ENCODE data around the gene NAPEPLD.
"Not testable (repeated sequence)": the region's sequence is repeated elsewhere in the genome, so short reads cannot be mapped to it uniquely, and the experiment has no call there.

The NAPEPLD gene

DNA sequence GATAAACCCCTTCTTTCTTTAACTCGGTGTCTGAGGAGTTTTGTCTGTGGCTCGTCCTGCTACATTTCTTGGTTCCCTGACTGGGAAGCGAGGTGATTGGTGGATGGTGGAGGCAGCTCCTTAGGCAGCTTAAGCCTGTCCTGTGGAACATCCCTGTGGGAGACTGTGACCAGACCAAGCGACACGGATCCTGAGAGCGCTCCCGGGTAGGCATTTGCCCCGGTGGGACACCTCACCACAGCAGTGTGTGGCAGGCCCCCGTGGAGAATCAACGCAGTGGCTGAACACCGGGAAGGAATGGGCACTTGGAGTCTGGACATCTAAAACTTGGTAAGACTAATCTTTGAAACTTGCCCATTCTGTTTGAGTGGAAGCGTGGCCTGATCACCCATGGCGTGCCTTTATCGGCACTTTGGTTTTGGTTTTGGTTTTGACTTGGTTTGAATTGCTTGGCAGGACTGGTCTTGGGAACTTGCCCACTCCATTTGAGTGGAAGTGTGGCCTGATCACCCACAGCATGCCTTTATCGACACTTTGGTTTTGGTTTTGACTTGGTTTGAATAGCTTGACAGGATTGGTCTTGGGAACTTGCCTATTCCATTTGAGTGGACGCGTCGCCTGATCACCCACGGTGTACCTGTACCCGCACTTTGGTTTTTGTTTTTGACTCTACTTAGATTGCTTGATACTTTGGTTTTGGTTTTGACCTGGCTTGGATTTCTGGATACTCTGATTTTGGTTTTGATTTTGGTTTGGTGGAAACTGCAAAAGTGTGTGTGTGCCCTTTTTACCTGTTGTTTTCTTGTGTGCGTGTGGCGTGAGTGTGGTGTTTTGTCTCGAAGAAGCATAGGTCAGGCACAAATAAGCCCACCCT lies 4.1 kb upstream of the NAPEPLD start:
- H3K27me3 ChIP-seq (ENCODE audit: insufficient read depth, low read length); H3K4me1 ChIP-seq (ENCODE audit: insufficient read depth, low read length); H3K9me3 ChIP-seq (ENCODE audit: low read length); H2AFZ ChIP-seq (ENCODE audit: low read depth, low read length); H3K36me3 ChIP-seq (ENCODE audit: insufficient read depth, low read length); H3K4me3 ChIP-seq (ENCODE audit: low read length): not testable (repeated sequence)

GRCh38 chr7:103151993-103152676 lies 3.2 kb upstream of the NAPEPLD start:
- not testable (repeated sequence) for H2AFZ ChIP-seq (ENCODE audit: low read depth, low read length); H3K36me3 ChIP-seq (ENCODE audit: insufficient read depth, low read length); H3K27me3 ChIP-seq (ENCODE audit: insufficient read depth, low read length); H3K4me1 ChIP-seq (ENCODE audit: insufficient read depth, low read length); H3K4me3 ChIP-seq (ENCODE audit: low read length); H3K9me3 ChIP-seq (ENCODE audit: low read length)

DNA sequence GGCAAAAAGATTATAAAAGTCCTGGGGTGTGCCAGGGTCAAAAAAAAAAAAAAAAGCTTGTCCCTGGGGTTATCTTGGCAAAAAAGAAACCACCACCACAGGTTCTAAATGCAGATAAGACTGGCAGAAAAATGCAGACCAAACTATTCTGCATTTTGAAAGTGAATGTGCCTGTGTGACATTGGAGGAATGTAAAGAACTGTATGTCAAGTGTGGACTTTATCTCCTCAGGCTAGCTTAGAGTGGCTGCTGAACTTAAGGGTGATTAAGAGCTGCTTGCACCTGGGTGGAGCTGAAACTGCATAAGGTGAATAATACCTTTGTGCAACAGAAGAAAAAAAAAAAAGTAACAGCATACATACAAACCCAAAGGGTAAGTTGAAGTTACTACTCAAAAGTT lies 1.3 kb upstream of the NAPEPLD start:
- peaks cover 20% of the 10 kb centered on the region for H3K4me1 ChIP-seq (ENCODE audit: insufficient read depth, low read length)
- H3K4me3 ChIP-seq (ENCODE audit: low read length) = no peak overlapping the region
- no peaks in the 10 kb centered on the region for H3K36me3 ChIP-seq (ENCODE audit: insufficient read depth, low read length)
- no peaks in the 10 kb centered on the region for H3K27me3 ChIP-seq (ENCODE audit: insufficient read depth, low read length)
- no peaks in the 10 kb centered on the region for H3K9me3 ChIP-seq (ENCODE audit: low read length)
- peak overlapping the region; percentile 99 for H2AFZ ChIP-seq (ENCODE audit: low read depth, low read length)

DNA sequence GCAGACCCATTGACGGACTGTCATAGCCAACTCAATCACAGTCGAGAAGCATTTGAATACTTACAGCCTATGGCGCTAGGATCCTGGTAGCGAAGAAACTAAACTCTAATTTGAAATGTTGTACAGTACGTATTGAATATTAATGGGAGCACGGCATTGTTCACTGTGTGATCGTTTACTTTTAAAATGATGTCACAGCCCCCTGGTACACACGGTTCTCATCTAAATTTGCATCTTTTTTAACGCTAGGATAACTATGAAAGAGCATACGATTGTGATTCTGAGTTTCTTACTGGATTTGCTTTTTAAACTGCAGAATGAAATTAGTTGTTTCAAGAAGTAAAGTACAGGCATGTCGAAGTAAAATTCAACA lies 895 bp upstream of the NAPEPLD start:
- Histone ChIP-seq H3K4me3 (ENCODE audit: low read length) (peak overlapping the region; percentile 97), H3K9me3 (ENCODE audit: low read length) (no peaks in the 10 kb centered on the region), H3K4me1 (ENCODE audit: insufficient read depth, low read length) (peaks cover 20% of the 10 kb centered on the region), H3K36me3 (ENCODE audit: insufficient read depth, low read length) (no peaks in the 10 kb centered on the region), H2AFZ (ENCODE audit: low read depth, low read length) (peak overlapping the region; percentile 99), H3K27me3 (ENCODE audit: insufficient read depth, low read length) (no peaks in the 10 kb centered on the region)

DNA sequence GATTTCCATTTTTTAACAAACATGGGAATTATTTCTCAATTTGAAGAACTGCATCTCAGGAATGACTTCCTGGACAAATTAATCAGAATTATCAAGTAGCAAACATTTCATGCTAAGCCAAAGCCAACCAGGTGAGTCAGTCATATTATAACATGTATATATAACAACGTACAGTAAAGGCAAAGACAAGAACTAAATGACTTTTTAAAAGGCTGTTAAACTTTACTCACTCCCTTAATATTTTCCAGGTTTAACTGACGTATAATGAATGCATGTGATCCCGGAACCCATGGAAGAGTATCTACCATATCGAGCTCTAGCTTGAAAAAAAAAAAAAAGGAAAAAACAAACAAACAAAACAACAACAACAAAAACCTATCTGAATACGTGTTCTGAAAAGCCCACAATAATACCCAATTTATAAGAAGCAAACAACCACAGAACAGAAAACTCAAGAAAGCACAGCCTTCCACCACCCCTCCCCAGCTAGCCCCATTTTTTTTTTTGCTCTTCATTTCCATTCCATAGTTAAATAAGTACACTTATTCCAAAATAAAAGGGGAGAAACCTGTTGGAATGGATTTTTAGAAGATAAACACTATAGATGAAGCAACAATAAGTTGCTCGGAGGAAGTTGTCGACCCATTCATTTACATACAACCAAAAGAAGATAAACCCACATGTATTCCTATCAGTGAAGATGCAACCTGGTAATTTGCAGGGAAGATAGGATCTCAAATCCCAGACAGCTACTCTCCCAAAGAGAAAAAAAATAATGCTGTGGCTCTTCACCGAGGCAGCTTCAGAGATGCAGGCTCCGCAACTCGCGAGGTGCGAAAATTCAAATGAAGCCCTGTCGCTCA lies 537 bp downstream of the NAPEPLD start:
- peak overlapping the region; percentile 99 for H2AFZ ChIP-seq (ENCODE audit: low read depth, low read length)
- H3K27me3 ChIP-seq (ENCODE audit: insufficient read depth, low read length) = no peaks in the 10 kb centered on the region
- peaks cover 20% of the 10 kb centered on the region for H3K4me1 ChIP-seq (ENCODE audit: insufficient read depth, low read length)

DNA sequence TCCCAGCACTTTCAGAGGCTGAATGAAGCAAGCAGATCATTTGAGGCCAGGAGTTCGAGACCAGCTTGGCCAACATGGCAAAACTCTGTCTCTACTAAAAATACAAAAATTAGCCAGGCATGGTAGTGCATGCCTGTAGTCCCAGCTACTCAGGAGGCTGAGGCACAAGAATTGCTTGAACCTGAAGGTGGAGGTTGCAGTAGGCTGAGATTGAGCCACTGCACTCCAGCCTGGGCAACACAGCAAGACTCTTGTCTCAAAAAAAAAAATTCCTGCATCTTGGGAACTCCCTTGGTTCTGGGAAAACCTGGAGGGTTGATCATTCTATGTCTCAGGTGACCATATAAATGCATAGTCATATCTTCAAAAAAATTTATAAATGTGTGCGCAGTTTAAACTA lies 4.1 kb downstream of the NAPEPLD start:
- not testable (repeated sequence) for H3K4me3 ChIP-seq (ENCODE audit: low read length); H3K36me3 ChIP-seq (ENCODE audit: insufficient read depth, low read length); H3K27me3 ChIP-seq (ENCODE audit: insufficient read depth, low read length); H3K9me3 ChIP-seq (ENCODE audit: low read length); H2AFZ ChIP-seq (ENCODE audit: low read depth, low read length)
- peaks cover 20% of the 10 kb centered on the region for H3K4me1 ChIP-seq (ENCODE audit: insufficient read depth, low read length)

More for the DNA sequence above, 537 bp downstream of the NAPEPLD start:
- no peaks in the 10 kb centered on the region for H3K9me3 ChIP-seq (ENCODE audit: low read length)
- H3K4me3 ChIP-seq (ENCODE audit: low read length) = peak overlapping the region; percentile 97
- H3K36me3 ChIP-seq (ENCODE audit: insufficient read depth, low read length) = no peaks in the 10 kb centered on the region

DNA sequence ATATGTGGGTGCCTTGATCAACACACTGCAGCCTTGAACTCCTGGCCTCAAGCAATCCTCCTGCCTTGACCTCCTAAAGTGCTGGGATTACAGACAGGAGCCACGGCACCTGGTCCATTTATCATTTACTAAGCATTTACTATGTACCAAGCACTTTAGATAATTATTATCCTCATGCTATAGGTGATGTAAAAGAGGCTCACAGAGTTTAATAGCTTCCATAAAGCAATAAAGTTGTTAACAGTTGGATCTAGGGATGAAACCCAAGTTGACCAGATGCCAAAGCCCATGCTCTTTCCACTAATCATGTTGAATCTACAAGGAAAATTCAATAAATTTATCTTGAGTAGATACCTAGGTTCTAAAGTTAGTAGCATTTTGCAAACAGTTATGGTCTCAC lies 5.0 kb downstream of the NAPEPLD start:
- Histone ChIP-seq H2AFZ (ENCODE audit: low read depth, low read length) (no peak overlapping the region), H3K36me3 (ENCODE audit: insufficient read depth, low read length) (no peaks in the 10 kb centered on the region), H3K4me1 (ENCODE audit: insufficient read depth, low read length) (peaks cover 17% of the 10 kb centered on the region), H3K9me3 (ENCODE audit: low read length) (peaks cover 4% of the 10 kb centered on the region), H3K4me3 (ENCODE audit: low read length) (no peak overlapping the region), H3K27me3 (ENCODE audit: insufficient read depth, low read length) (no peaks in the 10 kb centered on the region)

DNA sequence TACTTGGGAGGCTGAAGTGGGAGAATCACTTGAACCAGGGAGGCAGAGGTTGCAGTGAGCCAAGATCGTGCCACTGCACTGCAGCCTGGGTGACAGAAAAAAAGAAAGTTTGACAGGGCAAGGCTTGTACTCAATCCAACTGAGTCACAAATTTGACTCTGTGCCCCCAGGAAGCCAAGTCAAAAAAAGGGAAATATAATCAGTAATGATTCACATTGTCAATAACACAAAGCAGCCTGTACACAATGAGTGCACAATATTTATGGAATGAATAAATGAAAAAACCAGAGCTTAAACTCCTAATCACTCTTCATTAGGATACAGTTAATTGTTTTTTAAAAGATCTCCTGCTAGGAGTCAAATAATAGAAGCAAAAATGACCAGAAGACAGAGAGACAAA lies 6.4 kb downstream of the NAPEPLD start:
- H3K4me1 ChIP-seq (ENCODE audit: insufficient read depth, low read length) = peaks cover 17% of the 10 kb centered on the region
- H3K9me3 ChIP-seq (ENCODE audit: low read length) = peaks cover 4% of the 10 kb centered on the region
- H3K36me3 ChIP-seq (ENCODE audit: insufficient read depth, low read length) = no peaks in the 10 kb centered on the region
- H3K4me3 ChIP-seq (ENCODE audit: low read length) = no peak overlapping the region
- no peaks in the 10 kb centered on the region for H3K27me3 ChIP-seq (ENCODE audit: insufficient read depth, low read length)
- H2AFZ ChIP-seq (ENCODE audit: low read depth, low read length) = no peak overlapping the region

DNA sequence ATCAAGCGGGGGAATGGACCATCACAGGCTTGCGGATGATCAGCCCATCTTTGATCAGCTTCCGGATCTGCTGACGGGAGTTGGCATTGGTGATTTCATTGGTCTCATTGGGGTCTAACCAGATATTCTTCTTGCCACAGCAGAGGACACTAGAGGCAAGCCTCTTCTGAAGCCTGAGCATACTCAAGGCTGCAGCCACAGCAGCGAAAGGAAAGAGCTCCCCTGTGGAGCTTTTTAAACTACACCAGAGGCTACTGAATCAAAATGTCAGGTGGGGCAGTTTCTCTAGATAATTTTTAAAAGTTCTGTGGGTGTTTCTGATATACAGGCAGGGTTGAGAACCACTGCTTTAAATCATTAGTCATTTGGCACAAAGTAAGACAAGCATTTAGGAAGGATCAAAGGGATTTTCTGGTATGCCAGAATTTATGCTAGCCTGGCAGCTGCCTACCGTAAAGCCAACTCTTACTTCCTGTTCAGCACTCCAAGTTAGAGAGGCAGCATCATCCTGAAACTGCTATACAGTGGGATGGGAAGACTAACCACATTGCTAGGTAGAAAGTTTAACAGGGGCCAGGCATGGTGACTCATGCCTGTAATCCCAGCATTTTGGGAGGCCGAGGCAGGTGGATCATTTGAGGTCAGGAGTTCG lies 7.0 kb downstream of the NAPEPLD start:
- Histone ChIP-seq H3K27me3 (ENCODE audit: insufficient read depth, low read length) (no peaks in the 10 kb centered on the region), H3K36me3 (ENCODE audit: insufficient read depth, low read length) (no peaks in the 10 kb centered on the region), H2AFZ (ENCODE audit: low read depth, low read length) (no peak overlapping the region), H3K4me1 (ENCODE audit: insufficient read depth, low read length) (peaks cover 11% of the 10 kb centered on the region), H3K4me3 (ENCODE audit: low read length) (no peak overlapping the region), H3K9me3 (ENCODE audit: low read length) (peaks cover 4% of the 10 kb centered on the region)

- Histone ChIP-seq H3K4me3 (ENCODE audit: low read length) (no peak overlapping the region), H3K9me3 (ENCODE audit: low read length) (peaks cover 4% of the 10 kb centered on the region), H3K27me3 (ENCODE audit: insufficient read depth, low read length) (no peaks in the 10 kb centered on the region), H2AFZ (ENCODE audit: low read depth, low read length) (no peak overlapping the region), H3K4me1 (ENCODE audit: insufficient read depth, low read length) (no peaks in the 10 kb centered on the region), H3K36me3 (ENCODE audit: insufficient read depth, low read length) (no peaks in the 10 kb centered on the region)
Measured at GRCh38 chr7:103140685-103141084, 8.2 kb downstream of the NAPEPLD start.

- H3K4me1 ChIP-seq (ENCODE audit: insufficient read depth, low read length) = no peaks in the 10 kb centered on the region
- H2AFZ ChIP-seq (ENCODE audit: low read depth, low read length) = no peak overlapping the region
- no peak overlapping the region for H3K4me3 ChIP-seq (ENCODE audit: low read length)
- peaks cover 4% of the 10 kb centered on the region for H3K9me3 ChIP-seq (ENCODE audit: low read length)
- no peaks in the 10 kb centered on the region for H3K27me3 ChIP-seq (ENCODE audit: insufficient read depth, low read length)
- no peaks in the 10 kb centered on the region for H3K36me3 ChIP-seq (ENCODE audit: insufficient read depth, low read length)
Measured at GRCh38 chr7:103140061-103140460, 8.8 kb downstream of the NAPEPLD start.

- Histone ChIP-seq H3K4me1 (ENCODE audit: insufficient read depth, low read length) (no peaks in the 10 kb centered on the region), H3K27me3 (ENCODE audit: insufficient read depth, low read length) (no peaks in the 10 kb centered on the region), H3K9me3 (ENCODE audit: low read length) (no peaks in the 10 kb centered on the region), H2AFZ (ENCODE audit: low read depth, low read length) (no peak overlapping the region), H3K36me3 (ENCODE audit: insufficient read depth, low read length) (no peaks in the 10 kb centered on the region), H3K4me3 (ENCODE audit: low read length) (no peak overlapping the region)
Measured at GRCh38 chr7:103134836-103135554, 13.9 kb downstream of the NAPEPLD start.

Measured in neuron (in vitro differentiated cells).